Nephron progenitor cell (in vitro differentiated cells): ENCODE data around the gene TTC33.

ENCODE experiments used
- DNase-seq: peaks from one replicate; pipeline ENCODE4 v3.0.0; 2021
- H3K27ac Mint-ChIP-seq: 2 replicates; pipeline ENCODE4 v1.8.0; 2021; ENCODE audit warnings: mild to moderate bottlenecking, moderate library complexity, mixed read lengths
- H3K27me3 Mint-ChIP-seq: 2 replicates; pipeline ENCODE4 v1.8.0; 2021; ENCODE audit warnings: mild to moderate bottlenecking, low read depth, mixed read lengths; ENCODE audit not compliant: poor library complexity
- H3K36me3 Mint-ChIP-seq: 2 replicates; pipeline ENCODE4 v1.8.0; 2021; ENCODE audit warnings: low read depth, mixed read lengths
- H3K4me1 Mint-ChIP-seq: 2 replicates; pipeline ENCODE4 v1.8.0; 2021; ENCODE audit warnings: mixed read lengths
- H3K4me3 Mint-ChIP-seq: 2 replicates; pipeline ENCODE4 v1.8.0; 2021; ENCODE audit warnings: mild to moderate bottlenecking, moderate library complexity, mixed read lengths
- H3K9me3 Mint-ChIP-seq: 2 replicates; pipeline ENCODE4 v1.8.0; 2021; ENCODE audit warnings: mild to moderate bottlenecking, moderate library complexity, mixed read lengths
- TF ChIP-seq, protein P1 (sequence below): fragments of 200-600 bp; sonication (generic); IDR thresholded peaks from 2 replicates; pipeline ENCODE4 v1.5.0; 2021; ENCODE audit warnings: antibody characterized with exemption

The TTC33 gene

DNA sequence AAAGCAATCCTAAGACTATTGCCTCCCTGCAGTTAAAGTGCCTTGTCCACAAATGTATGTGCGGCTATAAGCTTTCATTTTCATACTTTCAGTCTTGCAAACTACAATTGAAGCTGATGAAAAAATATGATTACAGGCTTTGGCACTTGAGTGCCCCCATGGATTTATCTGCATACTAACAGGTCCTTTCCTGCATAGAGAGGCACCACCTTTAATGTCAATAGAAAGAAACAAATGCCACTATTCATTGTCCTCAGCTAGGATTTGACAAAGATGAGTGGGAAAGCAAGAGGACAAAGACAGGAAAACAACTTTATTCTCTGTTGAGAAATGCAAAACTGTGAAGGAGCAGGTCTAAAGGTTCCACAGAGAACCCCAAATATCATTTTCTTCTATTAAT lies 201.7 kb downstream of the TTC33 start:
- no peaks in the 10 kb centered on the region for H3K9me3 Mint-ChIP-seq
- H3K4me3 Mint-ChIP-seq = no peak overlapping the region
- DNase-seq = no peak
- no peaks in the 10 kb centered on the region for H3K27me3 Mint-ChIP-seq
- TF ChIP-seq, protein P1, sequence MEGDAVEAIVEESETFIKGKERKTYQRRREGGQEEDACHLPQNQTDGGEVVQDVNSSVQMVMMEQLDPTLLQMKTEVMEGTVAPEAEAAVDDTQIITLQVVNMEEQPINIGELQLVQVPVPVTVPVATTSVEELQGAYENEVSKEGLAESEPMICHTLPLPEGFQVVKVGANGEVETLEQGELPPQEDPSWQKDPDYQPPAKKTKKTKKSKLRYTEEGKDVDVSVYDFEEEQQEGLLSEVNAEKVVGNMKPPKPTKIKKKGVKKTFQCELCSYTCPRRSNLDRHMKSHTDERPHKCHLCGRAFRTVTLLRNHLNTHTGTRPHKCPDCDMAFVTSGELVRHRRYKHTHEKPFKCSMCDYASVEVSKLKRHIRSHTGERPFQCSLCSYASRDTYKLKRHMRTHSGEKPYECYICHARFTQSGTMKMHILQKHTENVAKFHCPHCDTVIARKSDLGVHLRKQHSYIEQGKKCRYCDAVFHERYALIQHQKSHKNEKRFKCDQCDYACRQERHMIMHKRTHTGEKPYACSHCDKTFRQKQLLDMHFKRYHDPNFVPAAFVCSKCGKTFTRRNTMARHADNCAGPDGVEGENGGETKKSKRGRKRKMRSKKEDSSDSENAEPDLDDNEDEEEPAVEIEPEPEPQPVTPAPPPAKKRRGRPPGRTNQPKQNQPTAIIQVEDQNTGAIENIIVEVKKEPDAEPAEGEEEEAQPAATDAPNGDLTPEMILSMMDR = no peak
- H3K36me3 Mint-ChIP-seq = no peaks in the 10 kb centered on the region
- no peaks in the 10 kb centered on the region for H3K4me1 Mint-ChIP-seq
- no peak overlapping the region for H3K27ac Mint-ChIP-seq

DNA sequence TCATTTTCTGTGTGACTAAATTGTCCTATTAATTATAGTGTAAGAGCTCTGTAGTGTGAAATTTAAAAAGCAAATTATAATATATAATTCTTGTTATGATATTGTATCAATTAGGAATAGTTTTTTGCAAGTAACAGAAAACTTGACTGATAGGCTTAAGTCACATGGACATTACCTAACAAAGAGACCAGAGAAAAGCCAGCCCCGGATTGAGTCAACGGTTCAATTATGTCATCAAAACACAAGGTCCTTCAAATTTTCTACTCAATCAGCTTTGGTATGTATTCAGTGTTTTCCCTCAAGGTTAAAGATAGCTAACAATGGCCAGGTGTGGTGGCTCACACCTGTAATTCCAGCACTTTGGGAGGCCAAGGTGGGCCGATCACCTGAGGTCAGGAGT lies 202.8 kb downstream of the TTC33 start:
- Mint-ChIP-seq H3K27ac (no peak overlapping the region), H3K4me1 (no peaks in the 10 kb centered on the region), H3K36me3 (no peaks in the 10 kb centered on the region), H3K4me3 (no peak overlapping the region), H3K27me3 (no peaks in the 10 kb centered on the region), H3K9me3 (no peaks in the 10 kb centered on the region)
- no peak for DNase-seq
- TF ChIP-seq, protein P1 = no peak

DNA sequence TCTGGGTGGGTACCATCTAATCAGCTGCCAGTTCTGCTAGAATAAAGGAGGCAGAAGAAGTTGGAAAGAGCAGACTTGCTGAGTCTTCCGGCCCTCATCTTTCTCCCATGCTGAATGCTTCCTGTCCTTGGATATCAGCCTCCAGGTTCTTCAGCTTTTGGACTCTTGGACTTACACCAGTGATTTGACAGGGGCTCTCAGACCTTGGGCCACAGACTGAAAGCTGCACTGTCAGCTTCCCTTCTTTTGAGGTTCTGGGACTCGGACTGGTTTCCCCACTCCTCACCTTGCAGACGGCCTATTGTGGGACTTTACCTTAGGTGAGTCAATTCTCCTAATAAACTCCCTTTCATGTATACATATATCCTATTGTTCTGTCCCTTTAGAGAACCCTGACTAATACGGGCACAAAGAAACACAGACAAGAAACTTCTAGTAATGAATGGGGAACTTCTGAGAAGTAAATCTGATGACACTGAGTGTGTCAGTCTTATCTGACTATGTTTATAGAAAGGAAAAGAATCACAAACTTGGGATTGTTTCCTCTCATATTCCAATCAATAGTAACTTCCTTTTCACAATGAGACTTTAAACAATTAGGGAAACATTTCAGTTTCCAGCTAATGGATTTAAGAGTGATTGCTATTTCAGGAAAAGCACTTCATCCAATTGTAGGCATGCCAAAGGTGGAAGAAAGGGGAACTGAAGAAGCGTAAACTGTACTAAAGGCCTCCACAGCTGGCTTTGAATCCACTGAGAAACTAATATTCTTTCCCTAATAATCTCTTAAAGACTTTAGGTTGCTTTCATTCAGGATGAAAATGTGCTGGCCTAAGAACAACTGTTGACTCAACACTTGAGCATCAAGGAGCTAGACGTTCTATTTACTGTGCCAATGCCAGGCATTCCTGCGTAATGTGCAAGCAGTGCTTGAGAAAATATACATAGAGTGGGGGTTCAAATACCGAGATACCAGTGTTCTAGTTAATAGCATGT lies 204.0 kb downstream of the TTC33 start:
- H3K4me3 Mint-ChIP-seq = no peak overlapping the region
- peaks cover 2% of the 10 kb centered on the region for H3K9me3 Mint-ChIP-seq
- H3K27me3 Mint-ChIP-seq = no peaks in the 10 kb centered on the region
- DNase-seq = no peak
- H3K36me3 Mint-ChIP-seq = no peaks in the 10 kb centered on the region
- H3K27ac Mint-ChIP-seq = no peak overlapping the region
- TF ChIP-seq, protein P1 = no peak
- H3K4me1 Mint-ChIP-seq = no peaks in the 10 kb centered on the region

DNA sequence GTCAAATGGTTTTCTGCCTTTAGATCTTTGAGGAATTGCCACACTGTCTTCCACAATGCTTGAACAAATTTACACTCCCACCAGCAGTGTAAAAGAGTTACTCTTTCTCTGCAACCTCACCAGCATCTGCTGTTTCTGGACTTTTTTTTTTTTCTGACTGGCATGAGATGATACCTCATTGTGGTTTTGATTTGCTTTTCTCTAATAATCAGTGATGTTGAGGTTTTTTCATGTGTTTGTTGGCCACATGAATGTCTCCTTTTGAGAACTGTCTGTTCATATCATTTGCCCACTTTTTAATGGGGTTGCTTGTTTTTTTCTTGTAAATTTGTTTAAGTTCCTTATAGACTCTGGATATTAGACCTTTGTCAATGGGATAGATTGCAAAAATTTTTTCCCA lies 205.3 kb downstream of the TTC33 start:
- H3K4me3 Mint-ChIP-seq = no peak overlapping the region
- no peak for DNase-seq
- H3K27me3 Mint-ChIP-seq = no peaks in the 10 kb centered on the region
- H3K9me3 Mint-ChIP-seq = peaks cover 2% of the 10 kb centered on the region
- TF ChIP-seq, protein P1 = no peak
- no peaks in the 10 kb centered on the region for H3K36me3 Mint-ChIP-seq
- H3K4me1 Mint-ChIP-seq = no peaks in the 10 kb centered on the region
- H3K27ac Mint-ChIP-seq = no peak overlapping the region

DNA sequence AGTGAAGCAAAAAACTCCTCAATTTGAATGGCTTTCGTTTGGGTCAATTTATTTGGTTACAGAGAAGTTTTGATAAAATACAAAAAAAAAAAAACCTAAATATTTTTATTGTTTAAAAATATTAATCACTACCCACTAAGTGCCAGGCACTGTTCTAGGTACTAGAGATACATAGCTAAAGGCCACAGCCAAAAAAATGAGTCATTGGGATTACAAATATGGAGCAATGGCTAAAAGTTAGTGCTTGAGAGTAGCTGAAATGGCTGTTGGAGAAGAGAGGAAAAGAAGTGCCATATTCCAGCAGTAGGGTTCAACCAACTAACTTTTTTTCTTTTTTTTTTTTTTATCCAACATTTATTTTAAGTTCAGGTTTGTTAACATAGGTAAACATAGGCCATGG lies 206.1 kb downstream of the TTC33 start:
- H3K4me1 Mint-ChIP-seq = no peaks in the 10 kb centered on the region
- TF ChIP-seq, protein P1 = no peak

More for the DNA sequence above, 206.1 kb downstream of the TTC33 start:
- no peak for DNase-seq
- H3K27me3 Mint-ChIP-seq = no peaks in the 10 kb centered on the region
- no peaks in the 10 kb centered on the region for H3K36me3 Mint-ChIP-seq
- H3K9me3 Mint-ChIP-seq = peaks cover 2% of the 10 kb centered on the region
- no peak overlapping the region for H3K27ac Mint-ChIP-seq
- no peak overlapping the region for H3K4me3 Mint-ChIP-seq
